Uterus (tissue), 2 donors: ENCODE measurements around the gene TRIM69.

Source experiments
- CTCF ChIP-seq, 4 experiments: fragments of 200-600 bp in 2 of 4; fragments of 450-650 bp in 2 of 4; sonication (generic) in 2 of 4; IDR thresholded peaks; one replicate each; pipeline ENCODE4 v1.5.1; 2016 to 2019; ENCODE audit warnings: antibody characterized with exemption in 4 of 4, mild to moderate bottlenecking in 2 of 4, moderate library complexity in 1 of 4
- POLR2A ChIP-seq, 2 donors: fragments of 450-650 bp; IDR thresholded peaks; one replicate each; pipeline ENCODE4 v1.6.1; 2016; ENCODE audit warnings: antibody characterized with exemption in 2 of 2, mild to moderate bottlenecking in 1 of 2, moderate library complexity in 1 of 2

- no peak for TF ChIP-seq POLR2A (IDR thresholded peaks at IDR 0.05)
- TF ChIP-seq CTCF (IDR thresholded peaks at IDR 0.05): no peak
Measured at GRCh38 chr15:44763848-44764247, 27.5 kb downstream of the TRIM69 start.
